Right lobe of liver (tissue), 6 donors: ENCODE data around the gene KRT71. TPM values are rescaled to one million over a fixed set of nuclear protein-coding genes. Genes with fewer than 3 reads are reported as not detected.

Experiments
- ATAC-seq, 4 donors: fragments of 200-7000 bp; cut with Tn5 transposase; one replicate each; pipeline ENCODE4 v1.9.1; 2020; ENCODE audit warnings: mild to moderate bottlenecking in 4 of 4, moderate library complexity in 4 of 4
- DNase-seq, 3 donors: peaks; one replicate each; pipeline ENCODE4 v3.0.0-alpha.2; 2020
- H3K27ac ChIP-seq, 3 donors: fragments of 200-600 bp; one replicate each; pipeline ENCODE4 v1.8.0; 2022
- H3K27me3 ChIP-seq, 2 donors: fragments of 200-600 bp; one replicate each; pipeline ENCODE4 v1.8.0; 2022
- H3K36me3 ChIP-seq, 4 donors: fragments of 200-600 bp; sonication (generic) in 1 of 4; one replicate each; pipeline versions ENCODE4 v1.5.1 to v1.8.0; 2017 to 2022; ENCODE audit warnings: control low read depth in 1 of 4
- H3K4me1 ChIP-seq, 4 donors: fragments of 200-600 bp; sonication (generic) in 1 of 4; one replicate each; pipeline versions ENCODE4 v1.5.1 to v1.8.0; 2017 to 2022; ENCODE audit warnings: control low read depth in 1 of 4
- H3K4me3 ChIP-seq, 3 donors: fragments of 200-600 bp; one replicate each; pipeline ENCODE4 v1.8.0; 2022
- H3K9me3 ChIP-seq, 4 donors: fragments of 200-600 bp; sonication (generic) in 1 of 4; one replicate each; pipeline versions ENCODE4 v1.5.1 to v1.8.0; 2017 to 2022; ENCODE audit warnings: control low read depth in 1 of 4
- POLR2A ChIP-seq: fragments of 450-650 bp; IDR thresholded peaks from one replicate; pipeline ENCODE4 v1.6.1; 2017; ENCODE audit warnings: antibody characterized with exemption, mild to moderate bottlenecking
- WGBS: methylation state at CpG from one replicate; pipeline ENCODE4 v1.1.6; 2018; ENCODE audit warnings: low coverage, low lambda C conversion rate; ENCODE audit not compliant: insufficient coverage; ENCODE audit errors: missing lambda C conversion rate; 5-methylcytosine and 5-hydroxymethylcytosine counted together
- intact Hi-C, 2 donors: fragments of 100-400 bp; cut with DNase I; formaldehyde crosslinking; loops; one replicate each; pipeline versions ENCODE4 v1.11.2 to v1.14.1; 2022
- total RNA-seq, 6 experiments: library from RNA; depleted of rRNA in 2 of 6; stranded (reverse); fragments of >200 nt in 2 of 6; fragmentation: NEBNext Ultra II Directional in 3 of 6; extraction: Animal tissue kit (Norgen Biotek cat#: 25700) in 3 of 6; gene quantifications; one replicate each; pipeline versions ENCODE4 v1.1.0 to v1.2.4, GENCODE V29; 2016 to 2023
- TF ChIP-seq, protein P1 (sequence below), 4 donors: fragments of 200-600 bp in 3 of 4; fragments of 450-650 bp in 1 of 4; IDR thresholded peaks; one replicate each; pipeline versions ENCODE4 v1.5.1 to v1.8.0; 2016 to 2022; ENCODE audit warnings: antibody characterized with exemption in 4 of 4, mild to moderate bottlenecking in 2 of 4
- donor health status: DM: no; HTN: yes; CAD: no.
- donor health status: DM: no; HTN: no; CAD: no.
- donor health status: DM: no; HTN: no; CAD: no.
- donor health status: DM: no; HTN: yes; CAD: no.
- donor health status: DM: no; HTN: yes; CAD: no.

The KRT71 gene
- total RNA-seq, 6 experiments from 2014 or later = not detected

GRCh38 chr12:52555577-52555976, 2.6 kb upstream of the KRT71 start:
- H3K9me3 ChIP-seq = no peaks in the 10 kb centered on the region
- ATAC-seq (no peak), DNase-seq (no peak)
- no peaks in the 10 kb centered on the region for H3K27me3 ChIP-seq
- no peak overlapping the region for H3K4me3 ChIP-seq
- no peaks in the 10 kb centered on the region for H3K4me1 ChIP-seq
- intact Hi-C loops = no loop called here
- H3K36me3 ChIP-seq = no peaks in the 10 kb centered on the region
- 34% methylated on average over 4 of the region's 6 CpGs for WGBS
- no peak for TF ChIP-seq POLR2A
- TF ChIP-seq, protein P1, sequence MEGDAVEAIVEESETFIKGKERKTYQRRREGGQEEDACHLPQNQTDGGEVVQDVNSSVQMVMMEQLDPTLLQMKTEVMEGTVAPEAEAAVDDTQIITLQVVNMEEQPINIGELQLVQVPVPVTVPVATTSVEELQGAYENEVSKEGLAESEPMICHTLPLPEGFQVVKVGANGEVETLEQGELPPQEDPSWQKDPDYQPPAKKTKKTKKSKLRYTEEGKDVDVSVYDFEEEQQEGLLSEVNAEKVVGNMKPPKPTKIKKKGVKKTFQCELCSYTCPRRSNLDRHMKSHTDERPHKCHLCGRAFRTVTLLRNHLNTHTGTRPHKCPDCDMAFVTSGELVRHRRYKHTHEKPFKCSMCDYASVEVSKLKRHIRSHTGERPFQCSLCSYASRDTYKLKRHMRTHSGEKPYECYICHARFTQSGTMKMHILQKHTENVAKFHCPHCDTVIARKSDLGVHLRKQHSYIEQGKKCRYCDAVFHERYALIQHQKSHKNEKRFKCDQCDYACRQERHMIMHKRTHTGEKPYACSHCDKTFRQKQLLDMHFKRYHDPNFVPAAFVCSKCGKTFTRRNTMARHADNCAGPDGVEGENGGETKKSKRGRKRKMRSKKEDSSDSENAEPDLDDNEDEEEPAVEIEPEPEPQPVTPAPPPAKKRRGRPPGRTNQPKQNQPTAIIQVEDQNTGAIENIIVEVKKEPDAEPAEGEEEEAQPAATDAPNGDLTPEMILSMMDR (IDR thresholded peaks at IDR 0.05) = no peak
- no peak overlapping the region for H3K27ac ChIP-seq

DNA sequence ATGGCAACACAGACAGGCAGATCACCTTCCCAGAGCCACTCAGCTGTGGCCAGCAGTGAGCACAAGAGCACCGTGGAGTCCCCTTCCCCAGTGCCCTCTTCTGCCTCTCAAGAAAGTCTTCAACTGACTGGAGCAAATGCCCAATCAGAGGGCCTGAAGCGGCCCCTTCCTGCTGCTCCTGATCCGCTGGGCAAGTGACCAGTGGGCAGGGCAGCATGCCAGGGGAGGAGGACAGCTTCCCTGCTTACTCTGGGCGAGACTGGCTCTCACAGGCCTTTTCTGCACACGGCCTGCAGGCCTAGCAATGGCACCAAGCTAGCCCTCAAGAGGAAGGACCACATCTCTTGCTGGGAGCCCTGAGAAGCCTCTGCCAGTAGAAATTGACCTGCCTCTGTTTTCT, 890 bp downstream of the KRT71 start:
- Histone ChIP-seq H3K27ac (no peak overlapping the region), H3K9me3 (no peaks in the 10 kb centered on the region), H3K4me1 (no peaks in the 10 kb centered on the region), H3K36me3 (no peaks in the 10 kb centered on the region), H3K4me3 (no peak overlapping the region), H3K27me3 (no peaks in the 10 kb centered on the region)
- no CpG with 5 or more reads among the region's 5 CpGs for WGBS
- DNase-seq = no peak
- intact Hi-C loops = no loop called here
- no peak for ATAC-seq
- TF ChIP-seq, protein P1 (IDR thresholded peaks at IDR 0.05) = no peak
- TF ChIP-seq POLR2A = no peak

GRCh38 chr12:52551216-52551865, 1.6 kb downstream of the KRT71 start:
- 39% methylated on average over 3 of the region's 6 CpGs for WGBS
- TF ChIP-seq POLR2A = no peak
- TF ChIP-seq, protein P1 (IDR thresholded peaks at IDR 0.05) = no peak
- ATAC-seq (peak in 3 of 4 donors; percentile 36 to 61 (median 36)), DNase-seq (no peak)
- H3K9me3 ChIP-seq = no peaks in the 10 kb centered on the region
- no peaks in the 10 kb centered on the region for H3K4me1 ChIP-seq
- no peak overlapping the region for H3K27ac ChIP-seq
- H3K36me3 ChIP-seq = no peaks in the 10 kb centered on the region
- intact Hi-C loops = no loop called here
- H3K27me3 ChIP-seq = no peaks in the 10 kb centered on the region
- no peak overlapping the region for H3K4me3 ChIP-seq

- no peak overlapping the region for H3K27ac ChIP-seq
- TF ChIP-seq, protein P1 (IDR thresholded peaks at IDR 0.05) = no peak
- no peak for TF ChIP-seq POLR2A
- H3K27me3 ChIP-seq = no peaks in the 10 kb centered on the region
- intact Hi-C loops = no loop called here
- no peak for ATAC-seq
- H3K36me3 ChIP-seq = no peaks in the 10 kb centered on the region
- H3K9me3 ChIP-seq = no peaks in the 10 kb centered on the region
- no peak for DNase-seq
- 60% methylated on average over 5 of the region's 15 CpGs for WGBS
- H3K4me1 ChIP-seq = no peaks in the 10 kb centered on the region
- no peak overlapping the region for H3K4me3 ChIP-seq
These were observed 6.8 kb downstream of the KRT71 start for GRCh38 chr12:52546126-52546525.
